ENCODE results near the gene CASQ2.

DNA sequence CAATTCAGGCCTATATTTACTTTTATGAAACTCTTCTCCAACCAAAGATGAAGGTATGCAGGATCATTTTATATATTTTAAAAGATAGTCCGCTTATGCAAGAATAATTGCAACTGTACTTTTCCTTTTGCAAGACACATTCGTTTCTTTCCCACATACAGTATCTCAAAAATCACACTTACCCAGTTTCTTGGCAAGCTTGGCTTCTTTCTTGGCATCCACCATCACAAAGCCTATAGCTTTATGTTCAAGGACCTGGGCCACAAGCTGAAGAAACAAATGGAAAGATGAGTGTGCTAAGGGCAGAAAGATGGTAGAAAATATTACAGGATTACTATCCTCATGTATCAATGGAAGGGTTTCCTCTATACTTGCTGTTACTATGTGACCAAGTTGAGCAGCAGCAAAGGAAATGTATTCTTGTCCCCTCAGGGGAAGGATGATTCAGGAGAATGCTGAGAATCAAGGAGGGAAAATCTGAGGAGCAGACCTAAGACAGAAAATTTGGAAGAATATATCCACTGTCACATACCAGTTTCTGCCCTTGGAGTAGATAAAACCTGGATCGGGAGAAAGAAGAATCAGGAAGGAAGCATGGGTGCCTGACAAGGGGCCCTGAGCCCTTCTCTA, 23.8 kb downstream of the CASQ2 start:
- TF ChIP-seq, protein P1, sequence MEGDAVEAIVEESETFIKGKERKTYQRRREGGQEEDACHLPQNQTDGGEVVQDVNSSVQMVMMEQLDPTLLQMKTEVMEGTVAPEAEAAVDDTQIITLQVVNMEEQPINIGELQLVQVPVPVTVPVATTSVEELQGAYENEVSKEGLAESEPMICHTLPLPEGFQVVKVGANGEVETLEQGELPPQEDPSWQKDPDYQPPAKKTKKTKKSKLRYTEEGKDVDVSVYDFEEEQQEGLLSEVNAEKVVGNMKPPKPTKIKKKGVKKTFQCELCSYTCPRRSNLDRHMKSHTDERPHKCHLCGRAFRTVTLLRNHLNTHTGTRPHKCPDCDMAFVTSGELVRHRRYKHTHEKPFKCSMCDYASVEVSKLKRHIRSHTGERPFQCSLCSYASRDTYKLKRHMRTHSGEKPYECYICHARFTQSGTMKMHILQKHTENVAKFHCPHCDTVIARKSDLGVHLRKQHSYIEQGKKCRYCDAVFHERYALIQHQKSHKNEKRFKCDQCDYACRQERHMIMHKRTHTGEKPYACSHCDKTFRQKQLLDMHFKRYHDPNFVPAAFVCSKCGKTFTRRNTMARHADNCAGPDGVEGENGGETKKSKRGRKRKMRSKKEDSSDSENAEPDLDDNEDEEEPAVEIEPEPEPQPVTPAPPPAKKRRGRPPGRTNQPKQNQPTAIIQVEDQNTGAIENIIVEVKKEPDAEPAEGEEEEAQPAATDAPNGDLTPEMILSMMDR (IDR thresholded peaks at IDR 0.05; ENCODE audit: low read length): no peak
- TF ChIP-seq EZH2 (optimal IDR thresholded peaks at IDR 0.05; ENCODE audit: low read depth, low read length): no peak
- TF ChIP-seq EZH2phosphoT487 (IDR thresholded peaks at IDR 0.05; ENCODE audit: low read length): no peak

Measured in MM.1S (cell line).